NCI-H1048 (cell line): ENCODE measurements around the gene NAPEPLD.
"Not testable (repeated sequence)": the region's sequence is repeated elsewhere in the genome, so short reads cannot be mapped to it uniquely, and the experiment has no call there.

Source experiments
- DNase-seq: peaks from one replicate; lab custom pipeline; 2025; lab: John Stamatoyannopoulos, UW

Gene NAPEPLD

GRCh38 chr7:103148994-103149807 lies at the start of gene NAPEPLD:
TSS of gene NAPEPLD (minus strand) at chr7:103149099. CDS start at chr7:103128776, 20,323 bp downstream.
- peak; percentile 79 for DNase-seq

- DNase-seq: not testable (repeated sequence)
Measured at GRCh38 chr7:103198079-103198478, 49.2 kb upstream of the NAPEPLD start.

GRCh38 chr7:103195364-103195763 lies 46.5 kb upstream of the NAPEPLD start:
- peak; percentile 34 for DNase-seq

- not testable (repeated sequence) for DNase-seq
Measured at GRCh38 chr7:103172415-103173146, 23.7 kb upstream of the NAPEPLD start.

- not testable (repeated sequence) for DNase-seq
Measured at GRCh38 chr7:103171695-103172414, 23.0 kb upstream of the NAPEPLD start.

- not testable (repeated sequence) for DNase-seq
Measured at GRCh38 chr7:103166921-103167544, 18.1 kb upstream of the NAPEPLD start.

GRCh38 chr7:103163087-103163825 lies 14.4 kb upstream of the NAPEPLD start:
- DNase-seq: not testable (repeated sequence)

GRCh38 chr7:103162641-103163040 lies 13.7 kb upstream of the NAPEPLD start:
- not testable (repeated sequence) for DNase-seq

GRCh38 chr7:103161998-103162616 lies 13.2 kb upstream of the NAPEPLD start:
- not testable (repeated sequence) for DNase-seq

GRCh38 chr7:103159072-103159471 lies 10.2 kb upstream of the NAPEPLD start:
- DNase-seq: not testable (repeated sequence)

GRCh38 chr7:103155331-103156024 lies 6.6 kb upstream of the NAPEPLD start:
- not testable (repeated sequence) for DNase-seq

GRCh38 chr7:103154042-103154441 lies 5.1 kb upstream of the NAPEPLD start:
- no peak for DNase-seq

GRCh38 chr7:103152744-103153617 lies 4.1 kb upstream of the NAPEPLD start:
- not testable (repeated sequence) for DNase-seq

- not testable (repeated sequence) for DNase-seq
Measured at GRCh38 chr7:103151993-103152676, 3.2 kb upstream of the NAPEPLD start.

GRCh38 chr7:103150192-103150591 lies 1.3 kb upstream of the NAPEPLD start:
- no peak for DNase-seq

- no peak for DNase-seq
Measured at GRCh38 chr7:103149808-103150180, 895 bp upstream of the NAPEPLD start.

- no peak for DNase-seq
Measured at GRCh38 chr7:103148131-103148993, 537 bp downstream of the NAPEPLD start.
